HPDE6-E6E7 (cell line): ENCODE data around the gene IER5L.
A peak's percentile ranks its signal among the peaks of the same experiment; 100 is the strongest.

ENCODE experiments used
- DNase-seq: peaks from one replicate; pipeline ENCODE4 v3.0.0; 2011; ENCODE audit warnings: missing footprints; ENCODE audit errors: extremely low spot score

Gene IER5L

DNA sequence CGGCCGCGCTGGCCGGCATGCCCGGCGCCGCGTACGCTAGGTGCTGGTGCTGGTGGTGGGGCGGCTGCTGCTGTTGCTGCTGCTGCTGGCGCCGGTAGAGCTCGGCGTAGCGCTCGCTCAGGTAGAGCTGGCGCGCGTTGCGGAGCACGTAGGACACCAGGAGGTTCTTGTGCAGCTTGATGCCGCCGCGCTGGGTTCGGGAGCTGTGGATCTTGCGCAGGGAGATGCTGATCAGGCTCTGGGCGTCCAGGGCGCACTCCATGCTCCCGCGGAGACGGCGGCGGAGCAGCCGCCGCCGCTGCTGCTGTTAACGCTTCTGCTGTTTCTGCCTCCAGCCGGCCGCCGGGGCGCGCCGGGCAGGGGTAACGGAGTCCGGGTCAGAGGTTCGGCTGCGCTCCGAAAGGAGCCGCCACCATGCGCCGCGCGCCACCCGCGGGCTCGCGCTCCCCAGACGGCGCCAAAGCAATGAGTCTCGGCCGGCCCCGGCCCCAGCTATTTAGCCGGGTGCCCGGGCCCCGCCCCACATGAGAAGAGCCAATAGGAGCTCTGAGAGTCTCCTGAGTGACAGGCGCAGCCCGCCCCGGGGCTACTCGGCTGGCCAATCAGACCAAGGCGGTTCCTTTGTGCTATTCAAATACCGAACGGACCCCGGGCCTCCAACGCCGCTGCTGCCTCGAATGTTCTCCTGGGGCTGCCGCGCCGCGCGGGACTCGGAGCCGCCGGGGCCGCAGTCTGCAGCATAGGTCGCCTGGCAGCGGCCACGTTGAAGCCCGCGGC lies at the start of gene IER5L:
Gene IER5L, minus strand, starts transcription at position 471 of the 777 bp plus-strand sequence. Its CDS starts 209 bp downstream, at position 262.
- peak; percentile 98 for DNase-seq

GRCh38 chr9:129227843-129228189 lies 49.8 kb upstream of the IER5L start:
- no peak for DNase-seq

- DNase-seq, result peak; percentile 57
These were observed 47.8 kb upstream of the IER5L start for GRCh38 chr9:129225815-129226214.

- DNase-seq, result no peak
These were observed 47.4 kb upstream of the IER5L start for GRCh38 chr9:129225490-129225778.

DNA sequence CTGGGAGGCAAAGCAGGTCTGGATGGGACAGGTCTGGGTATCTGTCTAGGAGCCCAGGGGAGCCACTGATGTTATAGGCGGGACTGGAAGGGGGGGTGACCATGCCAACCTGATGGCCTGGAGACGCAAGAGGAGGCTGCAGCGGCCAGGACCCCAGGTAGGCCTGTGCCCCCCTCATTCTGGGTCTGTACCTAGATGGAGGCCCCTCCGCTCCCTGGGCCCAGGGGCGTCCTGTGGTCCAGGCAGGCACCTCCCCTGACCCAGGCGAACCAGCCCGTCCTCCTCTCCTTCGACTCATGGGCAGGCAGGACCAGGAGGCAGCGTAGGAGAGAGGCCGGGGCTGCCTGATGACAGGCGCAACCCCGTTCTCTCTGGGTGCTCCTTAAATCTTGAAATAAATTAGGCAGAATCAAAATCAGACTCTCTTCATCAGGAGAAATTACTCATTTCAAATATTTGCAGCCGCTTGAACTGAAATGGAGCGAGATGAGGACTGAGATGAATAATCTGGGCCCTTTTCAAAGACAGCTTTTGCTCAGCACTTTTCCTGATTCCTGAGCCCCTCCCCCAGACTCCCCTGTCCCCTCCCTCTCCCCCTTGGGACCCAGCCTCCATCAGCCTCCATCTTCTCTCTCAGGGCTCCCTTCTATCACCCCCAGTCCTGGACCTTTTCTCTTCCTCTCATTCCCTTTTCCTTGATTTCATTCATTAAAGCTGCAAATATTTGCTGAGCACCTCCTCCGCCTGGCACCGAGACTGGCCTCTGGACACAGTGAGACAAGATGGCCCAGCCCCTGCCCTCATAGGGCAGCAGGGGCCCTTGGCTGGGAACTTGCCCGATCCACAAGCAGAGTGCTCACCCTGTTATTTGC lies 46.8 kb upstream of the IER5L start:
- DNase-seq, result no peak

DNA sequence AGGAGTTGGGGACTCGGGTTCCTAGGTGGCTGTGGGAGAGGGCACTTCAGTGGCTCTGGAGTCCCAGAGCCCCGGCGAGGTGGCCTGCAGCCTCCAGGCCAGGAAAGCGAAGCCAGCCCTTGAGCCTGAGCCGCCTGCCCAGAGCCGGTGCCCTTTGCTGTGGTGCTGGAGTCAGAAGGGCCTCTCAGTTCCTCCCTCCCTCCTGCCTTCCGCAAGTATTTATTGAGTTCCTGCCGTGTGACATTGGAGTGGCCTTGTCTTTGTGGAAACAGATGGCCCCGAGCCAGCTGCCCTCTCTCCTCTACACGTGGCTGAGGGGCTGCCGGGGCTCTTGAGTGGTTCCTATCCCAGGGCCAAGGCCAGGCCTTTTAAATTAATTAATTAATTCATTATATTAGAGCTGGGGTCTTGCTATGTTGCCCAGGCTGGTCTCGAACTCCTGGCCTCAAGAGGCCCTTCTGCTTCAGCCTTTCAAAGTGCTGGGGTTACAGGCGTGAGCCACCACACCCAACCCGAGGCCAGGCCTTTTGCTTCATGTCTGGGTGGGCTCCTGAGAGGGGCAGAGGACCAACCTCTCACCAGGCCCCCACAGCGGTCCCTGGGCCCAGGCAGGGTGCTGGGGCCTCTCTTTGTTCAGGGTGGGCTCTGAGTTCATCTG lies 45.6 kb upstream of the IER5L start:
- DNase-seq, result no peak

GRCh38 chr9:129222819-129223218 lies 44.8 kb upstream of the IER5L start:
- DNase-seq, result no peak

DNA sequence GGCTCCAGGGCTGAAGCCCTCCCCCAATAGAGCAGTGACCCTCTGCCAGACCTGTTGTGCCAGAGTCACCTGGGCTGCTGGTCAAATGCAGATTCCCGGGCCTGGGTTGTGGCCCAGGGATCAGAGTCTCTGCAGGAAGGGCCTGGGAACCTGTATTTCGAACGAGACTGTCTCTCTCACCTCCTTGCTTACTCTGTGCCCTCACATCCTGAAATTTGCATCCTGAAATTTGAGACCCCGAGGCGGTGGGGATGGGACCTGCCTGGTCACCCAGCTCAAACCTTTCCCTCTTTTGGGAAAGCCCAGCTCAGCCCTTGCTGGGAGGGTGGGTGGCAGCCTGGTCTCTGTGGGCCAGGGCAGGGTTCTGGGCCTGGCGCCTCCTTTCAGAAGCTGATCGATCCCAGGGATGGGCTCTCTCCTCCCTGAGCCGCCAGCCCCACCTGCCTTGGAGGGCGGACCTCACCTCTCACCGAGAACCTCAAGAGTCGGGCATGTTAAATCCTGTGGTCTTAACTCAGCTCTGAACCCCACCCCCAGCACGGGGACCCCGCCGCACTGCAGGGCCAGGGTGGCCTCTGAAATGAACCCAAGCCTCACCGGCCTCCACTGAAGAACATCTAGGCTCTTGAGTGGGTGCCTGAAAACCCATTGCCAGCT lies 44.0 kb upstream of the IER5L start:
- no peak for DNase-seq

- DNase-seq, result no peak
These were observed 43.2 kb upstream of the IER5L start for GRCh38 chr9:129221233-129221632.

- DNase-seq, result no peak
These were observed 42.7 kb upstream of the IER5L start for GRCh38 chr9:129220771-129221170.

GRCh38 chr9:129218918-129219317 lies 40.9 kb upstream of the IER5L start:
- no peak for DNase-seq

DNA sequence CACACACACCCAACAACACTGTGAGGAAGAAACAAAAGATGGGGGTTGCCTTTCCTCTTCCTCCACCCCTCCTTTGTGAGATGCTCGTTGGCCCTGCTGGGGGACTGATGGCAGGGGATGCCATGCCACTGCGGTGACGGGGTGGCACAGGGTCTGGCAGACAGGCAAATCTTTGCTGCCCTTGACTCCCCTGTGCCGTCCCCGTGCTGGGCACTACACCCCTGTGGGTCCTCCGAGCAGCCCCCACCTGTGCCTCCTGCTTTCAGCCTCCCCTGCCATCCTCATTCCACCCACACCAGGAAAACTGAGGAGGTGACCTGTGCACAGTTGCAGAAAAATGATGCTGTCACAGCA lies 40.2 kb upstream of the IER5L start:
- no peak for DNase-seq

DNA sequence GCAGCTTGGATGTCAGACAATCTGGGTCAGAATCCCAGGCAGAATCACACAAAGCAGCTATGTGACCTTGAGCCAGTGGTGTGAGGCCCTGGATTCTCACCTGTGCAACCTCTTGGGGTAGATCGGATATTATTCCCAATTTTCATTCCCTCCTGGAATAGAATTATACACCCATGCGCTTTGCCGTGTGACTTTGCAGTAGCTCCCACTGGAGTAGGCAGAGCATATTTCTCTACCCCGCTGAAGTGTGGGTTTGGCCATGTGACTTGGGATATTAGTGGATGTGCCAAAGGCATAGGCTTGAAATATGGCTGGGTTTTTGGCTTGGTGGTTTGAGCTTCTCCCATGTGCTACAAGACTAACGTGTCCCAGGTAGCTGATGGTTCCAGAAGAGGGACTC lies 35.5 kb upstream of the IER5L start:
- no peak for DNase-seq

- DNase-seq, result no peak
These were observed 33.6 kb upstream of the IER5L start for GRCh38 chr9:129211686-129212085.

DNA sequence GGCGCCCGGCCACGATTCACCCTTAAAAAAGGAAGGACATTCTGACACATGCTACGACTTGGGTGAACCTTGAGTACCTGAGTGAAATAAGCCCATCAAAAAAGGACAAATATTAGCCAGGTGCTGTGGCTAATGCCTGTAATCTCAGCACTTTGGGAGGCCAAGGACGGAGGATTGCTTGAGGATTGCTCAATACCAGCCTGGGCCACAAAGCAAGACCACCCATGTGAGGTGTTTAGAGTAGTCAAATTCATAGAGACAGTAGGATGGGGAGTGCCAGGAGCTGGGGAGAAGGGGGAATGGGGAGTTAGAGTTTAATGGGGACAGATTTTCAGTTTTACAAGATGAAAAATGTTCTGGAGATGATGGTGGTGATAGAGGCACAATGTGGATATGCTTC lies 32.1 kb upstream of the IER5L start:
- DNase-seq, result no peak

DNA sequence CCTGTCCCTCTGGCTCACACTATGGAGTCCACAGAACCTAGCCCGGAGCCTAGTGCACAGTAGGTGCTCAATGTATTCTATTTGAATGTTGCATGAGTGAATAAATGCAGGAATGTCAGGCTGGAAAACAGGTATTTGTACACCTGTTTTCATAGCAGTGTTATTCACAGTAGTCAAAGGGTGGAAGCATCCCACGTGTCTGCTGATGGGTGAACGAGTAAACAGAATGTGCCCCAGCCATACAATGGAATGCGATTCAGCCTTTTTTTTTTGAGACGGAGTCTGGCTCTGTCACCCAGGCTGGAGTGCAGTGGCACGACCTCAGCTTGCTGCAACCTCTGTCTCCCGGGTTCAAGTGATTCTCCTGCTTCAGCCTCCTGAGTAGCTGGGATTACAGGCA lies 31.5 kb upstream of the IER5L start:
- DNase-seq, result no peak

DNA sequence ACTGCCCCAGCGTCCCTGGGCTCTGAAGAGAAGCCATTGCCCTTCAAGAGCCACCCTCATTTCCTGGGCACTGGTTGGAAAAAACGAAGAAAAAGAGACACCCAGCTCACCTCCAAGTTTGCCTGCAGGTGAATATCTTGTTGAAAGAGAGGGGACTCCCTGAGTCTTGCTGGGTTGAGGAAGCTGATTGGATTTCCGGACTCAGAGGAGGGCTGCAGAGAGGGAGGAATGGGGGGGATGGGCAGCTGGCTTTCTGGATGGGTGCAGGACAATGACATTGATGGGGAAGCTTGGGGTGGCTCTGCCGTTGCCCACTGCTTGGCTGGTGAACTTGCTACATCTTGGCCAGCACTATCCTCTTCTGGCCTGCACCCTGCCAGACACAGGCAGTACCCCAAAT lies 31.0 kb upstream of the IER5L start:
- no peak for DNase-seq

DNA sequence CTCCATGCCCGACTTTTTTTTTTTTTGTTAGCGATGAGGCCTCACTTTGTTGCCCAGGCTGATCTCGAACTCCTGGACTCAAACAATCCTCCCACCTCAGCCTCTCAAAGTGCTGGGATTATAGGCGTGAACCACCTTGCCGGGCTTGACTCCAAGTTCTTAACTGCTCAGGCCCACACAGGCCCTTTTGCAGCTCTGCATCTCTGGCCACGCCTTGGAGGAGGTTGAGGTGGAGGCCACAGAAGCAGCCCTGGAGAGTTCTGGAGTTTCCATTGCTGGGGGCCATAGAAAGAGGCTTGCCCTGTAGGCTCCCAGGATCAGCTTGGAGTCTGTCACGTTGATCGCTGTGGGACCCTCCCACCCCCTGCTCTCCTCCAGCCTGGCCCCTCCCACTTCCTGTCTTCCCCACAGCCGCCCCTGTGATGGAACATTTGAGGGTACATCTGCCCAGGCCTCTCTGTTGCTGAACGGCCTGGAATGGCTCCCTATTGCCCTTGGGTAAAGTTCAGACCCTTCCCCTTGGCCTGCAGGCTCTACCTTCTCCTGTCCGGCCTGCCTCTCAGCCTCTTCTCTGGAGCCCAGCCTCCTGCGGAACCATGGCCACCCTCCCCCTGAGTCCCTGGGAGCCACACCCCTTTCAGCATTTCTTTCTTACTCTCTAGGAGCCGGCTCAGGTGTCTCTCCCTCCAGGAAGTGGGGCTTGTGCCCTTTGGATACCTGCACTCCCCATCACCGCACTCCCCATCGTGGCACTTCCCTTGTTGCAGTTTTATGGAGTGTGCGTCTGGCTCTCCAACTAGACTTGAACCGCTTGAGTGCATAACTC lies 30.4 kb upstream of the IER5L start:
- DNase-seq, result no peak

DNA sequence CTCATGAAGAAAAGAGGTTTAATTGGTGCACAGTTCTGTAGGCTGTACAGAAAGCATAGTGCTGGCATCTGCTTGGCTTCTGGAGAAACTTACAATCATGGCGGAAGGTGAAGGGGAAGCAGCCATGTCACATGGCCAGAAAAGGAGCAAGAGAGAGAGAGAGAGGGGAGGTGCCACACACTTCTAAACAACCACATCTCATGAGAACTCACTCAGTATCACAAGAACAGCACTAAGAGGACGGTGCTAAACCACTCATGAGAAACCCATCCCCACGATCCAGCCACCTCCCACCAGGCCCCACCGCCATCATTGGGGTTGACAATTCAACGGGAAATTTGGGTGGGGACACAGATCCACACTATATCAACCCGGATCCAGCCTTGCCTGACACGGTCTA lies 28.8 kb upstream of the IER5L start:
- DNase-seq, result no peak

DNA sequence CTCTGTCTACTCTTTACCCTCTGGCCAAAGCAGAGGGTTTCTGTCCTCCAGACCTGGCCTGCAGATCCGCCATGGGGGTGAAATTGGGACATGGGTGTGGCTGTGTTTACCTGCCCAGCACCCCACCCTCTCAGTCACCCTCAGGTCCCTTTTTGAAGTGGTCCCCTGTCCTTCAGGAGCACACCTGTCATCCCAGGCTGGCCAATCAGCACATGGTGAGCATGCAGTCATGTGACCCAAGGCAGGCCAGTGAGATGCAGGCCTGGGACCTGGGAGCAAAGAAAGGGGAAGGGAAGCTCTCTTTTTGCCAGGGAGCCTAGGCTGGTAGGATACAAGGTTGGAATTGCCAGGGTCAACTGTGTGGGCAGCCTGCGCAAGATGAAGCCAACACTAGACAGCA lies 28.3 kb upstream of the IER5L start:
- no peak for DNase-seq

GRCh38 chr9:129204840-129205239 lies 26.8 kb upstream of the IER5L start:
- no peak for DNase-seq

GRCh38 chr9:129203556-129203909 lies 25.5 kb upstream of the IER5L start:
- DNase-seq, result no peak
